Mammary epithelial cell (primary cell): ENCODE measurements around the gene UQCRHL.

Source experiments
- CTCF ChIP-seq, 2 donors: IDR thresholded peaks in 1 of 2; conservative IDR thresholded peaks in 1 of 2; 2 replicates each; pipeline ENCODE4 v1.5.1; 2011 to 2012; ENCODE audit warnings: inconsistent platforms in 2 of 2, low read length in 2 of 2, mild to moderate bottlenecking in 2 of 2, control low read depth in 1 of 2, low read depth in 1 of 2; ENCODE audit not compliant: insufficient read depth in 1 of 2; ENCODE audit errors: extremely low read depth in 1 of 2
- EZH2 ChIP-seq: IDR thresholded peaks from 2 replicates; pipeline ENCODE4 v1.6.1; 2012; ENCODE audit warnings: low read length, inconsistent platforms, borderline replicate concordance

GRCh38 chr1:15847893-15848142 lies 40.4 kb upstream of the UQCRHL start:
- TF ChIP-seq CTCF (conservative IDR thresholded peaks at IDR 0.05 in 1 of 2, IDR thresholded peaks at IDR 0.05 in 1 of 2; ENCODE audit: extremely low read depth in 1 of 2, insufficient read depth in 1 of 2, low read depth in 1 of 2, low read length in 2 of 2) (no peak), EZH2 (no peak)
